Neural cell (in vitro differentiated cells): ENCODE results near the gene CNGA3.

Source experiments
- CTCF ChIP-seq: fragments of 450-650 bp; IDR thresholded peaks from 2 replicates; pipeline ENCODE4 v1.5.1; 2014; ENCODE audit warnings: antibody characterized with exemption, mild to moderate bottlenecking, moderate library complexity; ENCODE audit not compliant: poor library complexity, severe bottlenecking
- EZH2 ChIP-seq: fragments of 200-600, 300-800 bp; shearing (Covaris generic), sonication (generic); IDR thresholded peaks from 2 replicates; pipeline ENCODE4 v1.6.1; 2014; ENCODE audit warnings: antibody characterized with exemption, low read length, borderline replicate concordance, mild to moderate bottlenecking; ENCODE audit not compliant: insufficient read depth, poor library complexity, severe bottlenecking
- MXI1 ChIP-seq: fragments of 450-650 bp; conservative IDR thresholded peaks from 2 replicates; pipeline ENCODE4 v1.6.1; 2014; ENCODE audit warnings: antibody characterized with exemption, mild to moderate bottlenecking; ENCODE audit not compliant: poor library complexity, severe bottlenecking
- POLR2AphosphoS5 ChIP-seq: IDR thresholded peaks from 2 replicates; pipeline ENCODE4 v1.6.1; 2012
- REST ChIP-seq: IDR thresholded peaks from 2 replicates; pipeline ENCODE4 v1.6.1; 2012; ENCODE audit warnings: borderline replicate concordance

- TF ChIP-seq REST, result no peak
- TF ChIP-seq CTCF, result no peak
- TF ChIP-seq POLR2AphosphoS5, result no peak
- TF ChIP-seq EZH2, result no peak
- no peak for TF ChIP-seq MXI1
Measured at GRCh38 chr2:98378196-98378595, 31.9 kb downstream of the CNGA3 start.
